Subcutaneous adipose tissue (tissue), 4 donors: ENCODE results near the gene COPS3. TPM values are rescaled to one million over a fixed set of nuclear protein-coding genes. Genes with fewer than 3 reads are reported as not detected.

Experiments used
- CTCF ChIP-seq: fragments of 450-650 bp; IDR thresholded peaks from one replicate; pipeline ENCODE4 v1.5.1; 2016; ENCODE audit warnings: low read depth, mild to moderate bottlenecking, control low read depth, antibody characterized with exemption, moderate library complexity
- total RNA-seq, 4 donors: library from RNA; depleted of rRNA; stranded (reverse); fragments of >200 nt; gene quantifications; one replicate each; pipeline ENCODE4 v1.1.0, GENCODE V29; 2016

COPS3 gene
- total RNA-seq, 4 donors from 2014 or later, result 43.6 to 63.8 (median 51.7) TPM

DNA sequence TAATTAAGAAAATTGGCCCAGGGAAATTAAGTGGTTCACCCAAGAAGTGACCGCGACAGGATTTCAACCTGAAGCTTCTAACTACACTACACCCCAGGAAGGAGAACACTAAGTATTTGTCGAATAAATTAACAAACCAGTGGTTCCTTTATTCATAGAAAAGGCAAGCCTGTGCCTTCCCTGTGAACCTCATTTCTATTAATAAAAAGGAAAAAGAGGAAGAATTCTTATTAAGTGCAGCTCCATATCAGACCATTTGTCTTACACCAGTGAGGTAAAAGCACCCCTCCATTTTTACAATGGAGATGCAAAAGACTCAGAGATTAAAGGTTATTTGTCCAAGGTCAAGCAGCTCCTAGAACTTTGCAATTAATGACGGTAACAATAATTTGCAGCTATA lies 1.7 kb downstream of the COPS3 start:
- no peak for TF ChIP-seq CTCF

GRCh38 chr17:17275971-17276370 lies 5.1 kb downstream of the COPS3 start:
- no peak for TF ChIP-seq CTCF

- no peak for TF ChIP-seq CTCF
These were observed 10.9 kb downstream of the COPS3 start for GRCh38 chr17:17269926-17270773.

GRCh38 chr17:17264430-17264829 lies 16.6 kb downstream of the COPS3 start:
- no peak for TF ChIP-seq CTCF

DNA sequence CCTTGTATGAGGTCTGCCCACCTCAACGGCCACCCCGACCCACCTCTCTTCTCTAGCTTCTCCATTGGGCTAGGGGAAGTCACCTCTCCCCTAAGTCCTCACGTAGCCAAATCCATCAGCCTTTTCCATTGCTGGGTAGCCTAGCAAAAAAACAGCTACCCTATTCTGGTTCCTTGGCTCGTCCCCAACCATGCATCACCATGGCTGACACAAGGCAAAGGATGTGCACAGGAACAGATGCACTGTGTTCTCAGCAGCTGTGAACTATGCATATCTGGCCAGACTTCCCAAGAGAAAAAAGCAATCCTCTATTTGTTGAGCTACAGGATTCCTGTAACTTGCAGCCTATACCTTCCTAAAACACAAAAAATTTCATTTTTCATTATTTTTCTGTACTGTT lies 22.0 kb downstream of the COPS3 start:
- no peak for TF ChIP-seq CTCF

DNA sequence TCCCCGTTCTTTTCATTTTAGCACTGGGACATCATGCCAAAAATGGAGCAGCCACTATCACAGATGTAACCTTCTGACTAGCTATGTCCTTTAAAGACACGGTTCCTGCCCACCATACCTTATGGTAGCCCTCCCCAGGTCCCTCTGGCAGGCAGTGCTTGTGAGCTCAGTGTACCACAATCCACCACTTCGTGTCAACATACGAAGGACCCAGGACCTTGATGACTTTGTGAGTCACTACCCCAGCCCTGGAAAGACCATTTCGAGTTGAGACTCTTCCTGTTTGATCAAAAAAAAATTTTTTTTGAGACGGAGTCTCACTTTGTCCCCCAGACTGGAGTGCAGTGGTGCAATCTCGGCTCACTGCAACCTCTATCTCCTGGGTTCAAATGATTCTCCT lies 23.0 kb downstream of the COPS3 start:
- TF ChIP-seq CTCF, result no peak

DNA sequence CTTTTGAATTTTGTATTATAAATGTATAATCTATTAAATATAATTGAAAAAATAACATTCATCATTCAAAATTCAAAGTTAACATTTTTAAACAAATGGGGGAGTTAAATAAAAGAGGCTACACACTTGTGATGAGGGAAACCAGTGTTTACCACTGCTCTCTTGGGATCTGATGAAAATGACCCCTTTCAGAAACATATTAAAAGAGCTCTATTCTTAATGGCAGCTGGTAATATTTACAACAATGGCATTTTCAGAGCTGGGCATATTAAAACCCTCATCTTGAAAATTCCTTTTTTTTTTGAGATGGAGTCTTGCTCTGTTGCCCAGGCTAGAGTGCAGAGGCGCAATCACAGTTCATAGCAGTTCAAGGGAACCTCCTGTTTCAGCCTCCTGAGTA lies 24.7 kb downstream of the COPS3 start:
- TF ChIP-seq CTCF, result no peak
